CD14-positive monocyte (primary cell): ENCODE data around the gene ADAMTS13. TPM values are rescaled to one million over a fixed set of nuclear protein-coding genes. Genes with fewer than 3 reads are reported as not detected.

Source experiments
- DNase-seq, 3 donors: peaks; one replicate each; pipeline ENCODE4 v3.0.0-alpha.2; 2011 to 2022
- H2AFZ ChIP-seq: 2 replicates; pipeline ENCODE4 v1.6.0; 2012; ENCODE audit warnings: mild to moderate bottlenecking, low read depth, low read length, inconsistent platforms; ENCODE audit not compliant: insufficient read depth, poor library complexity, severe bottlenecking
- H3K27ac ChIP-seq, 2 donors: 1 replicate in 1 of 2; 2 replicates in 1 of 2; pipeline ENCODE4 v1.5.1; 2012 to 2013; ENCODE audit warnings: low read length in 2 of 2, control low read depth in 1 of 2, inconsistent platforms in 1 of 2, low read depth in 1 of 2, mild to moderate bottlenecking in 1 of 2
- H3K27me3 ChIP-seq, 2 donors: one replicate each; pipeline versions ENCODE4 v1.6.0 to v1.6.1; 2011 to 2013; ENCODE audit warnings: low read length in 2 of 2; ENCODE audit not compliant: control insufficient read depth in 2 of 2, insufficient read depth in 2 of 2
- H3K36me3 ChIP-seq, 2 donors: replicated peaks in 1 of 2; 1 replicate in 1 of 2; 2 replicates in 1 of 2; pipeline versions ENCODE4 v1.5.1 to v1.6.1; 2012 to 2013; ENCODE audit warnings: low read length in 2 of 2, control low read depth in 1 of 2, inconsistent platforms in 1 of 2, mild to moderate bottlenecking in 1 of 2; ENCODE audit not compliant: insufficient read depth in 2 of 2, control insufficient read depth in 1 of 2
- H3K4me1 ChIP-seq, 2 donors: 1 replicate in 1 of 2; 2 replicates in 1 of 2; pipeline versions ENCODE4 v1.5.1 to v1.6.1; 2012 to 2013; ENCODE audit warnings: low read length in 2 of 2, control low read depth in 1 of 2, inconsistent platforms in 1 of 2, mild to moderate bottlenecking in 1 of 2, moderate library complexity in 1 of 2; ENCODE audit not compliant: insufficient read depth in 2 of 2, control insufficient read depth in 1 of 2
- H3K4me2 ChIP-seq: replicated peaks from 2 replicates; pipeline ENCODE3; 2012; ENCODE audit warnings: low read length, moderate library complexity, mild to moderate bottlenecking; ENCODE audit not compliant: poor library complexity, severe bottlenecking; ENCODE audit errors: extremely low read depth
- H3K4me3 ChIP-seq, 3 experiments: fragments of 200-600 bp in 1 of 3; sonication (generic) in 1 of 3; replicated peaks in 1 of 3; 1 replicate in 2 of 3; 2 replicates in 1 of 3; pipeline ENCODE4 v1.5.1; 2011 to 2013; ENCODE audit warnings: low read length in 3 of 3, mild to moderate bottlenecking in 3 of 3, control low read depth in 2 of 3, low read depth in 2 of 3, inconsistent platforms in 1 of 3, moderate library complexity in 1 of 3
- H3K79me2 ChIP-seq: 2 replicates; pipeline ENCODE4 v1.6.0; 2012; ENCODE audit warnings: mild to moderate bottlenecking, control low read depth, inconsistent platforms, low read length, moderate library complexity; ENCODE audit not compliant: insufficient read depth
- H3K9ac ChIP-seq: 2 replicates; pipeline ENCODE4 v1.6.0; 2017; ENCODE audit warnings: low read length, mild to moderate bottlenecking; ENCODE audit not compliant: insufficient read depth, poor library complexity, severe bottlenecking
- H3K9me3 ChIP-seq, 2 donors: replicated peaks in 1 of 2; 1 replicate in 1 of 2; 2 replicates in 1 of 2; pipeline versions ENCODE4 v1.5.1 to v1.6.1; 2012 to 2013; ENCODE audit warnings: low read length in 2 of 2, control low read depth in 1 of 2; ENCODE audit not compliant: control insufficient read depth in 1 of 2, insufficient read depth in 1 of 2
- H4K20me1 ChIP-seq: 2 replicates; pipeline ENCODE4 v1.6.0; 2012; ENCODE audit warnings: mild to moderate bottlenecking, low read length, control low read depth, moderate library complexity; ENCODE audit not compliant: insufficient read depth
- H3K27ac Mint-ChIP-seq, 7 donors: one replicate each; pipeline ENCODE4 v1.8.0; 2020; ENCODE audit warnings: mild to moderate bottlenecking in 7 of 7, mixed read lengths in 7 of 7, moderate library complexity in 6 of 7, inconsistent platforms in 2 of 7
- H3K27me3 Mint-ChIP-seq, 3 donors: one replicate each; pipeline ENCODE4 v1.8.0; 2021 to 2022; ENCODE audit warnings: low read depth in 3 of 3, mild to moderate bottlenecking in 3 of 3, mixed read lengths in 3 of 3, moderate library complexity in 3 of 3, inconsistent platforms in 1 of 3
- H3K36me3 Mint-ChIP-seq, 2 donors: one replicate each; pipeline ENCODE4 v1.8.0; 2020; ENCODE audit warnings: mixed read lengths in 2 of 2, inconsistent platforms in 1 of 2, mild to moderate bottlenecking in 1 of 2
- H3K4me1 Mint-ChIP-seq: one replicate; pipeline ENCODE4 v1.8.0; 2020; ENCODE audit warnings: mild to moderate bottlenecking, mixed read lengths
- H3K4me3 Mint-ChIP-seq, 2 donors: one replicate each; pipeline ENCODE4 v1.8.0; 2020; ENCODE audit warnings: mild to moderate bottlenecking in 2 of 2, mixed read lengths in 2 of 2, moderate library complexity in 1 of 2
- H3K9me3 Mint-ChIP-seq, 7 donors: one replicate each; pipeline ENCODE4 v1.8.0; 2020 to 2022; ENCODE audit warnings: mixed read lengths in 7 of 7, mild to moderate bottlenecking in 6 of 7, moderate library complexity in 6 of 7, inconsistent platforms in 2 of 7
- WGBS: methylation state at CpG from one replicate; pipeline ENCODE4 v1.1.5; 2013; ENCODE audit warnings: missing lambda C conversion rate; ENCODE audit not compliant: insufficient coverage; 5-methylcytosine and 5-hydroxymethylcytosine counted together
- intact Hi-C, 2 donors: fragments of 100-400 bp; cut with micrococcal nuclease; formaldehyde crosslinking; loops; one replicate each; pipeline versions ENCODE4 v1.15.0 to v1.15.1; 2023
- polyA plus RNA-seq, 3 donors: library from polyadenylated mRNA; depleted of rRNA in 1 of 3; unstranded in 2 of 3; stranded (reverse) in 1 of 3; fragments of 300-500 nt in 2 of 3; fragments of >200 nt in 1 of 3; fragmentation: Illumina TruSeq in 2 of 3; gene quantifications; 1 replicate in 2 of 3; 2 replicates in 1 of 3; pipeline ENCODE4 v1.2.3, GENCODE V29; 2012 to 2021
- TF ChIP-seq, protein P1 (sequence below): fragments of 200-600 bp; IDR thresholded peaks from one replicate; pipeline ENCODE4 v1.8.0; 2022; ENCODE audit warnings: antibody characterized with exemption, mild to moderate bottlenecking

Gene ADAMTS13
- polyA plus RNA-seq, 3 donors: 0.77 TPM; not detected in 2

GRCh38 chr9:133417541-133418461 lies 4.4 kb upstream of the ADAMTS13 start, which contains the start of gene REXO4:
Gene REXO4, minus strand, starts transcription at chr9:133418010. Its CDS starts 166 bp downstream, at chr9:133417844.
- peak; percentile 75 to 78 (median 77) for DNase-seq
- H2AFZ ChIP-seq: peak within 1 kb of the TSS; percentile 96
- WGBS: under 1% methylated on average over 72 of the region's 75 CpGs
- TF ChIP-seq, protein P1, sequence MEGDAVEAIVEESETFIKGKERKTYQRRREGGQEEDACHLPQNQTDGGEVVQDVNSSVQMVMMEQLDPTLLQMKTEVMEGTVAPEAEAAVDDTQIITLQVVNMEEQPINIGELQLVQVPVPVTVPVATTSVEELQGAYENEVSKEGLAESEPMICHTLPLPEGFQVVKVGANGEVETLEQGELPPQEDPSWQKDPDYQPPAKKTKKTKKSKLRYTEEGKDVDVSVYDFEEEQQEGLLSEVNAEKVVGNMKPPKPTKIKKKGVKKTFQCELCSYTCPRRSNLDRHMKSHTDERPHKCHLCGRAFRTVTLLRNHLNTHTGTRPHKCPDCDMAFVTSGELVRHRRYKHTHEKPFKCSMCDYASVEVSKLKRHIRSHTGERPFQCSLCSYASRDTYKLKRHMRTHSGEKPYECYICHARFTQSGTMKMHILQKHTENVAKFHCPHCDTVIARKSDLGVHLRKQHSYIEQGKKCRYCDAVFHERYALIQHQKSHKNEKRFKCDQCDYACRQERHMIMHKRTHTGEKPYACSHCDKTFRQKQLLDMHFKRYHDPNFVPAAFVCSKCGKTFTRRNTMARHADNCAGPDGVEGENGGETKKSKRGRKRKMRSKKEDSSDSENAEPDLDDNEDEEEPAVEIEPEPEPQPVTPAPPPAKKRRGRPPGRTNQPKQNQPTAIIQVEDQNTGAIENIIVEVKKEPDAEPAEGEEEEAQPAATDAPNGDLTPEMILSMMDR: no peak
- no peaks in the 10 kb centered on the region for H3K27me3 ChIP-seq
- H3K9me3 Mint-ChIP-seq: peaks cover 0 to 8% (median 0%) of the 10 kb centered on the region in 7 donors
- H3K36me3 Mint-ChIP-seq: peaks cover 24 to 31% of the 10 kb centered on the region in 2 donors
- H4K20me1 ChIP-seq: peaks cover 27% of the 10 kb centered on the region
- peaks cover 21 to 26% of the 10 kb centered on the region in 2 donors for H3K4me1 ChIP-seq
- peak within 1 kb of the TSS; percentile 73 to 93 (median 86) for H3K27ac Mint-ChIP-seq
- peaks cover 0 to 4% (median 1%) of the 10 kb centered on the region in 3 donors for H3K27me3 Mint-ChIP-seq
- H3K79me2 ChIP-seq: peaks cover 38% of the 10 kb centered on the region
- intact Hi-C loops: loop anchor here (5.0 kb wide), 2 partner anchors 60 to 80 kb away; partner anchors contain the start of genes SLC2A6 (in 1 of the 2) and SURF6 (in 1 of the 2)
- H3K4me3 Mint-ChIP-seq: peak within 1 kb of the TSS; percentile 92 to 96
- H3K9ac ChIP-seq: peak within 1 kb of the TSS; percentile 84
- peaks cover 19 to 32% of the 10 kb centered on the region in 2 donors for H3K36me3 ChIP-seq
- peak within 1 kb of the TSS; percentile 75 to 82 for H3K27ac ChIP-seq
- peak within 1 kb of the TSS; percentile 91 for H3K4me2 ChIP-seq
- H3K9me3 ChIP-seq: no peaks in the 10 kb centered on the region
- H3K4me1 Mint-ChIP-seq: peaks cover 34% of the 10 kb centered on the region
- peak within 1 kb of the TSS; percentile 58 to 94 (median 83) for H3K4me3 ChIP-seq

GRCh38 chr9:133419005-133419404 lies 3.2 kb upstream of the ADAMTS13 start:
- Mint-ChIP-seq H3K4me3 (no peak overlapping the region), H3K9me3 (peaks cover 0 to 8% (median 0%) of the 10 kb centered on the region in 7 donors), H3K4me1 (peaks cover 34% of the 10 kb centered on the region), H3K27ac (peak overlapping the region in 2 of 7 donors; percentile 20 to 48), H3K27me3 (peaks cover 0 to 4% (median 1%) of the 10 kb centered on the region in 3 donors), H3K36me3 (peaks cover 13 to 19% of the 10 kb centered on the region in 2 donors)
- Histone ChIP-seq H3K27me3 (no peaks in the 10 kb centered on the region), H3K4me2 (no peak overlapping the region), H4K20me1 (peaks cover 20% of the 10 kb centered on the region), H3K79me2 (peaks cover 37% of the 10 kb centered on the region), H3K27ac (no peak overlapping the region), H3K36me3 (peaks cover 7 to 19% of the 10 kb centered on the region in 2 donors), H2AFZ (no peak overlapping the region), H3K9me3 (no peaks in the 10 kb centered on the region), H3K9ac (no peak overlapping the region), H3K4me3 (no peak overlapping the region), H3K4me1 (peaks cover 21 to 26% of the 10 kb centered on the region in 2 donors)
- TF ChIP-seq, protein P1: no peak
- no peak for DNase-seq
- 97% methylated on average over 12 of the region's 13 CpGs for WGBS
- intact Hi-C loops: loop anchor here (5.0 kb wide), 2 partner anchors 58 to 82 kb away; partner anchors contain the start of genes SLC2A6 (in 1 of the 2) and SURF6 (in 1 of the 2)
